ENCODE results near the gene TRIM16. TPM values are rescaled to one million over a fixed set of nuclear protein-coding genes. Genes with fewer than 3 reads are reported as not detected.
"Not testable (repeated sequence)": the region's sequence is repeated elsewhere in the genome, so short reads cannot be mapped to it uniquely, and the experiment has no call there.

Gene TRIM16
- total and polyA plus RNA-seq, 2 experiments from 2014 or later, result 21.3 to 32.1 TPM

GRCh38 chr17:15616828-15617227 is 67.3 kb downstream of the TRIM16 start:
- H3K4me3 ChIP-seq; DNase-seq; H3K27ac ChIP-seq; H3K9ac ChIP-seq; H4K20me1 ChIP-seq (ENCODE audit: insufficient read depth); in situ Hi-C loops (cut with MboI); H3K4me1 ChIP-seq (ENCODE audit: insufficient read depth); H3K36me3 ChIP-seq (ENCODE audit: low read depth); H2AFZ ChIP-seq; H3K9me2 ChIP-seq (ENCODE audit: insufficient read depth); H3K9me3 ChIP-seq (ENCODE audit: low read depth); H3F3A ChIP-seq (ENCODE audit: insufficient read depth); H3K79me2 ChIP-seq (ENCODE audit: insufficient read depth); H3K27me3 ChIP-seq (replicated peaks; ENCODE audit: insufficient read depth); H3K4me2 ChIP-seq (ENCODE audit: unreplicated experiment): not testable (repeated sequence)
- 48 to 51% methylated on average over 4 of the region's 4 CpGs for WGBS, 2 experiments (ENCODE audit: low coverage in 1 of 2, low lambda C conversion rate in 2 of 2, missing lambda C conversion rate in 2 of 2)

- H3K27ac ChIP-seq; H2AFZ ChIP-seq; H3F3A ChIP-seq (ENCODE audit: insufficient read depth); H4K20me1 ChIP-seq (ENCODE audit: insufficient read depth); H3K4me1 ChIP-seq (ENCODE audit: insufficient read depth); in situ Hi-C loops (cut with MboI); H3K4me2 ChIP-seq (ENCODE audit: unreplicated experiment); H3K9ac ChIP-seq; DNase-seq; H3K4me3 ChIP-seq; H3K9me2 ChIP-seq (ENCODE audit: insufficient read depth); H3K9me3 ChIP-seq (ENCODE audit: low read depth); H3K79me2 ChIP-seq (ENCODE audit: insufficient read depth); H3K27me3 ChIP-seq (replicated peaks; ENCODE audit: insufficient read depth); H3K36me3 ChIP-seq (ENCODE audit: low read depth): not testable (repeated sequence)
- 69 to 78% methylated on average over 6 of the region's 6 CpGs for WGBS, 2 experiments (ENCODE audit: low coverage in 1 of 2, low lambda C conversion rate in 2 of 2, missing lambda C conversion rate in 2 of 2)
Measured at GRCh38 chr17:15615850-15616249, 68.3 kb downstream of the TRIM16 start.

DNA sequence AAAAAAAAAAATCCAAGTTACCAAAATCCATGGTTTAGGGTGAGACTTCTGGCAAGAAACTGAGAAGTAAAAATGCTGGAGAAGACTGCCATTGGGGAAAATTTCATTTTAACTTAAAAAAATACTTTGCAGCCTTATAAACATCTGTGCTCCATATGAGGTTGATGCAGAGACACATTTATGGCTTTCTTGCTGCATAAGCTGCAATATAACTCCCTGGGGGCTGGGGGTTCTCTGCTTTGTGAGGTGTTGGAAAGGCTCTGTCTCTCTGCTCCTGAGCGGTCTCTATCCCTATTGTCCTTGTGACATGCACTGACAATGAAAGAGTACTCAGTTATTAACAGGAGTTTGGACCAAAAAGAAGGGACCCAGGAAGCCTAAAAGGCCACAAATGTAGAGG is 71.0 kb downstream of the TRIM16 start:
- H4K20me1 ChIP-seq (ENCODE audit: insufficient read depth); H2AFZ ChIP-seq; H3K9ac ChIP-seq; H3K4me3 ChIP-seq; H3K27me3 ChIP-seq (replicated peaks; ENCODE audit: insufficient read depth); in situ Hi-C loops (cut with MboI); H3K4me1 ChIP-seq (ENCODE audit: insufficient read depth); H3K79me2 ChIP-seq (ENCODE audit: insufficient read depth); H3F3A ChIP-seq (ENCODE audit: insufficient read depth); H3K4me2 ChIP-seq (ENCODE audit: unreplicated experiment); H3K27ac ChIP-seq; H3K9me2 ChIP-seq (ENCODE audit: insufficient read depth); DNase-seq; H3K9me3 ChIP-seq (ENCODE audit: low read depth); H3K36me3 ChIP-seq (ENCODE audit: low read depth): not testable (repeated sequence)
- WGBS, 2 experiments (ENCODE audit: low coverage in 1 of 2, low lambda C conversion rate in 2 of 2, missing lambda C conversion rate in 2 of 2), result 95% methylated on average over 1 of the region's 1 CpG

GRCh38 chr17:15592960-15593359 is 91.2 kb downstream of the TRIM16 start:
- H4K20me1 ChIP-seq (ENCODE audit: insufficient read depth); H3K4me2 ChIP-seq (ENCODE audit: unreplicated experiment); in situ Hi-C loops (cut with MboI); H3K79me2 ChIP-seq (ENCODE audit: insufficient read depth); H3F3A ChIP-seq (ENCODE audit: insufficient read depth); H3K9me2 ChIP-seq (ENCODE audit: insufficient read depth); H3K27me3 ChIP-seq (replicated peaks; ENCODE audit: insufficient read depth); DNase-seq; H3K4me1 ChIP-seq (ENCODE audit: insufficient read depth); H2AFZ ChIP-seq; H3K27ac ChIP-seq; H3K4me3 ChIP-seq; H3K9ac ChIP-seq; H3K36me3 ChIP-seq (ENCODE audit: low read depth); H3K9me3 ChIP-seq (ENCODE audit: low read depth): not testable (repeated sequence)
- WGBS, 2 experiments (ENCODE audit: low coverage in 1 of 2, low lambda C conversion rate in 2 of 2, missing lambda C conversion rate in 2 of 2), result 83 to 84% methylated on average over 4 to 8 of the region's 8 CpGs

- H3K4me2 ChIP-seq (ENCODE audit: unreplicated experiment); H3K36me3 ChIP-seq (ENCODE audit: low read depth); H3K27me3 ChIP-seq (replicated peaks; ENCODE audit: insufficient read depth); H3K9ac ChIP-seq; H3K9me3 ChIP-seq (ENCODE audit: low read depth); H3K4me3 ChIP-seq; H2AFZ ChIP-seq; H3K4me1 ChIP-seq (ENCODE audit: insufficient read depth); H3K79me2 ChIP-seq (ENCODE audit: insufficient read depth); in situ Hi-C loops (cut with MboI); H4K20me1 ChIP-seq (ENCODE audit: insufficient read depth); H3K27ac ChIP-seq; H3K9me2 ChIP-seq (ENCODE audit: insufficient read depth); DNase-seq; H3F3A ChIP-seq (ENCODE audit: insufficient read depth): not testable (repeated sequence)
- 64% methylated on average over 5 of the region's 5 CpGs for WGBS, 2 experiments (ENCODE audit: low coverage in 1 of 2, low lambda C conversion rate in 2 of 2, missing lambda C conversion rate in 2 of 2)
Measured at GRCh38 chr17:15591986-15592385, 92.1 kb downstream of the TRIM16 start.

DNA sequence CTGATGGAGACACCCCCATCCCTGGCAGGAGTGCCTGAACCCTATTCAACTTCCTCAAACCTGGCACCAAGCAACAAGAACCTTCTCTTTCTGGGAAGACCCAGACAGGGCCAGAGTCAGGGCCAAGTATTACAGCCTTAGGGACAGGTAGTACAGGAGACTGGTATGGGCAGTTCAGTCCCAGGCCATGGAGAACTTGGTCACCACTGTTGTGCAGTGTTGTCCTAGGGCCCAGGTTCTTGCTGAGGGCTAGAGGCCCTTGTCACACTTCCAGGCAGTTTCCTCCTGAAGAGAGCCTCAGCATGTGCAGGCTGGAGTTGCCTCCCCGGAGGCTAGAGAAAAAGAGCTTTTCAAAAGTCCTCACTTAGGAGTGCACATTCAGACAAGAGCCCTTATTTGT is 93.3 kb downstream of the TRIM16 start:
- H2AFZ ChIP-seq; H3K4me1 ChIP-seq (ENCODE audit: insufficient read depth); H3K9me2 ChIP-seq (ENCODE audit: insufficient read depth); H3K27ac ChIP-seq; H3K27me3 ChIP-seq (replicated peaks; ENCODE audit: insufficient read depth); H3K9ac ChIP-seq; H3K79me2 ChIP-seq (ENCODE audit: insufficient read depth); H3K4me3 ChIP-seq; in situ Hi-C loops (cut with MboI); H3F3A ChIP-seq (ENCODE audit: insufficient read depth); H3K4me2 ChIP-seq (ENCODE audit: unreplicated experiment); DNase-seq; H4K20me1 ChIP-seq (ENCODE audit: insufficient read depth); H3K36me3 ChIP-seq (ENCODE audit: low read depth); H3K9me3 ChIP-seq (ENCODE audit: low read depth): not testable (repeated sequence)
- WGBS, 2 experiments (ENCODE audit: low coverage in 1 of 2, low lambda C conversion rate in 2 of 2, missing lambda C conversion rate in 2 of 2), result 100% methylated on average over 1 of the region's 1 CpG

- H3K27ac ChIP-seq; H2AFZ ChIP-seq; H3K4me3 ChIP-seq; DNase-seq; in situ Hi-C loops (cut with MboI); H3F3A ChIP-seq (ENCODE audit: insufficient read depth); H4K20me1 ChIP-seq (ENCODE audit: insufficient read depth); H3K9me2 ChIP-seq (ENCODE audit: insufficient read depth); H3K9me3 ChIP-seq (ENCODE audit: low read depth); H3K4me2 ChIP-seq (ENCODE audit: unreplicated experiment); H3K9ac ChIP-seq; H3K27me3 ChIP-seq (replicated peaks; ENCODE audit: insufficient read depth); H3K4me1 ChIP-seq (ENCODE audit: insufficient read depth); H3K79me2 ChIP-seq (ENCODE audit: insufficient read depth); H3K36me3 ChIP-seq (ENCODE audit: low read depth): not testable (repeated sequence)
- WGBS, 2 experiments (ENCODE audit: low coverage in 1 of 2, low lambda C conversion rate in 2 of 2, missing lambda C conversion rate in 2 of 2), result 68 to 72% methylated on average over 14 of the region's 17 CpGs
Measured at GRCh38 chr17:15589544-15590536, 94.3 kb downstream of the TRIM16 start.
